GM12873 (cell line): ENCODE measurements around the gene CLDN14.

ENCODE experiments used
- CTCF ChIP-seq: IDR thresholded peaks from 2 replicates; pipeline ENCODE4 v1.5.1; 2012; ENCODE audit warnings: low read depth, mild to moderate bottlenecking, moderate library complexity, low read length, control low read depth; ENCODE audit not compliant: insufficient read depth; ENCODE audit errors: missing control alignments

The CLDN14 gene

GRCh38 chr21:36478941-36479340 lies 981 bp downstream of the CLDN14 start:
- TF ChIP-seq CTCF, result peak; percentile 33

GRCh38 chr21:36478207-36478701 lies 1.7 kb downstream of the CLDN14 start:
- TF ChIP-seq CTCF, result no peak

GRCh38 chr21:36477559-36477958 lies 2.4 kb downstream of the CLDN14 start:
- TF ChIP-seq CTCF, result no peak

GRCh38 chr21:36477001-36477400 lies 2.9 kb downstream of the CLDN14 start:
- no peak for TF ChIP-seq CTCF

GRCh38 chr21:36474591-36474990 lies 5.3 kb downstream of the CLDN14 start:
- TF ChIP-seq CTCF, result no peak

- no peak for TF ChIP-seq CTCF
Measured at GRCh38 chr21:36473203-36473602, 6.7 kb downstream of the CLDN14 start.

- TF ChIP-seq CTCF, result no peak
Measured at GRCh38 chr21:36472377-36472776, 7.5 kb downstream of the CLDN14 start.

- TF ChIP-seq CTCF, result no peak
Measured at GRCh38 chr21:36471254-36471723, 8.6 kb downstream of the CLDN14 start.
